IMR-90 (cell line): Measurements from ENCODE around the gene TMEM114.

Source experiments
- BHLHE40 ChIP-seq: fragments of 150-350 bp; IDR thresholded peaks from 2 replicates; pipeline ENCODE4 v1.6.1; 2016; ENCODE audit warnings: mild to moderate bottlenecking, low read depth, low read length
- CHD1 ChIP-seq: IDR thresholded peaks from 2 replicates; pipeline ENCODE4 v1.6.1; 2012; ENCODE audit warnings: low read depth, low read length, improper control_type of control experiment
- CTCF ChIP-seq: conservative IDR thresholded peaks from 2 replicates; pipeline ENCODE4 v1.5.1; 2012; ENCODE audit warnings: mild to moderate bottlenecking, low read depth, low read length, improper control_type of control experiment
- MAZ ChIP-seq: IDR thresholded peaks from 2 replicates; pipeline ENCODE4 v1.6.1; 2012; ENCODE audit warnings: low read depth, mild to moderate bottlenecking, low read length, improper control_type of control experiment, moderate library complexity, borderline replicate concordance
- RAD21 ChIP-seq: IDR thresholded peaks from 2 replicates; pipeline ENCODE4 v1.6.1; 2012; ENCODE audit warnings: low read length, improper control_type of control experiment
- USF2 ChIP-seq: fragments of 150-350 bp; IDR thresholded peaks from 2 replicates; pipeline ENCODE4 v1.6.1; 2017; ENCODE audit warnings: mild to moderate bottlenecking, antibody characterized with exemption, low read length, low read depth

- TF ChIP-seq CTCF (no peak), RAD21 (no peak), USF2 (no peak), CHD1 (no peak), BHLHE40 (no peak), MAZ (no peak)
These were observed 67.6 kb downstream of the TMEM114 start for GRCh38 chr16:8522757-8523156.
